Tibial nerve (tissue), 4 donors: ENCODE measurements around the gene EPHX1. TPM values are rescaled to one million over a fixed set of nuclear protein-coding genes. Genes with fewer than 3 reads are reported as not detected.

Experiments
- DNase-seq, 2 donors: peaks; one replicate each; pipeline ENCODE4 v3.0.0-alpha.2; 2019; ENCODE audit warnings: low spot score in 2 of 2
- H3K27ac ChIP-seq, 4 donors: fragments of 200-600 bp; sonication (generic) in 3 of 4; one replicate each; pipeline ENCODE4 v1.5.1; 2017 to 2019; ENCODE audit warnings: mild to moderate bottlenecking in 1 of 4
- H3K27me3 ChIP-seq, 2 donors: fragments of 200-600 bp; sonication (generic) in 1 of 2; one replicate each; pipeline versions ENCODE4 v1.5.1 to v1.6.0; 2017 to 2019
- H3K36me3 ChIP-seq, 3 donors: fragments of 200-600 bp; sonication (generic); one replicate each; pipeline ENCODE4 v1.5.1; 2018 to 2019
- H3K4me1 ChIP-seq, 4 donors: fragments of 200-600 bp; sonication (generic) in 3 of 4; one replicate each; pipeline ENCODE4 v1.5.1; 2017 to 2019
- H3K4me3 ChIP-seq, 4 donors: fragments of 200-600 bp; sonication (generic) in 3 of 4; one replicate each; pipeline ENCODE4 v1.5.1; 2017 to 2019; ENCODE audit warnings: mild to moderate bottlenecking in 1 of 4, moderate library complexity in 1 of 4
- H3K9me3 ChIP-seq, 4 donors: fragments of 200-600 bp; sonication (generic) in 3 of 4; one replicate each; pipeline ENCODE4 v1.5.1; 2017 to 2019
- EP300 ChIP-seq, 2 donors: sonication (generic); formaldehyde crosslinking; IDR thresholded peaks; one replicate each; pipeline ENCODE4 v1.6.1; 2017; ENCODE audit warnings: antibody characterized with exemption in 2 of 2, mild to moderate bottlenecking in 1 of 2
- POLR2A ChIP-seq, 2 donors: fragments of 450-650 bp; IDR thresholded peaks; one replicate each; pipeline ENCODE4 v1.6.1; 2017; ENCODE audit warnings: antibody characterized with exemption in 2 of 2, mild to moderate bottlenecking in 2 of 2, moderate library complexity in 2 of 2
- WGBS, 2 donors: methylation state at CpG; one replicate each; pipeline ENCODE4 v1.1.5; 2018; 5-methylcytosine and 5-hydroxymethylcytosine counted together
- total RNA-seq, 4 donors: library from RNA; depleted of rRNA; stranded (reverse); fragments of >200 nt; gene quantifications; one replicate each; pipeline ENCODE4 v1.1.0, GENCODE V29; 2016
- TF ChIP-seq, protein P1 (sequence below), 5 experiments: fragments of 200-600 bp in 3 of 5; fragments of 450-650 bp in 2 of 5; sonication (generic) in 3 of 5; IDR thresholded peaks; one replicate each; pipeline ENCODE4 v1.5.1; 2016 to 2019; ENCODE audit warnings: antibody characterized with exemption in 5 of 5, mild to moderate bottlenecking in 3 of 5, moderate library complexity in 2 of 5

EPHX1 gene
- total RNA-seq, 4 donors from 2014 or later: 80.1 to 203 (median 133) TPM

- peak within 1 kb of the TSS; percentile 68 to 92 (median 90) for H3K4me3 ChIP-seq
- H3K27ac ChIP-seq: peak within 1 kb of the TSS; percentile 87 to 92 (median 90)
- H3K27me3 ChIP-seq: peaks cover 0 to 3% of the 10 kb centered on the region in 2 donors
- no peaks in the 10 kb centered on the region for H3K9me3 ChIP-seq
- peak; percentile 86 for DNase-seq
- H3K4me1 ChIP-seq: peaks cover 0 to 54% (median 34%) of the 10 kb centered on the region in 4 donors
- WGBS, 2 donors: 0% methylated on average over 41 to 43 of the region's 64 CpGs
- H3K36me3 ChIP-seq: peaks cover 0 to 2% (median 0%) of the 10 kb centered on the region in 3 donors
- TF ChIP-seq POLR2A (IDR thresholded peaks at IDR 0.05): peak; percentile 49 to 70
- TF ChIP-seq, protein P1, sequence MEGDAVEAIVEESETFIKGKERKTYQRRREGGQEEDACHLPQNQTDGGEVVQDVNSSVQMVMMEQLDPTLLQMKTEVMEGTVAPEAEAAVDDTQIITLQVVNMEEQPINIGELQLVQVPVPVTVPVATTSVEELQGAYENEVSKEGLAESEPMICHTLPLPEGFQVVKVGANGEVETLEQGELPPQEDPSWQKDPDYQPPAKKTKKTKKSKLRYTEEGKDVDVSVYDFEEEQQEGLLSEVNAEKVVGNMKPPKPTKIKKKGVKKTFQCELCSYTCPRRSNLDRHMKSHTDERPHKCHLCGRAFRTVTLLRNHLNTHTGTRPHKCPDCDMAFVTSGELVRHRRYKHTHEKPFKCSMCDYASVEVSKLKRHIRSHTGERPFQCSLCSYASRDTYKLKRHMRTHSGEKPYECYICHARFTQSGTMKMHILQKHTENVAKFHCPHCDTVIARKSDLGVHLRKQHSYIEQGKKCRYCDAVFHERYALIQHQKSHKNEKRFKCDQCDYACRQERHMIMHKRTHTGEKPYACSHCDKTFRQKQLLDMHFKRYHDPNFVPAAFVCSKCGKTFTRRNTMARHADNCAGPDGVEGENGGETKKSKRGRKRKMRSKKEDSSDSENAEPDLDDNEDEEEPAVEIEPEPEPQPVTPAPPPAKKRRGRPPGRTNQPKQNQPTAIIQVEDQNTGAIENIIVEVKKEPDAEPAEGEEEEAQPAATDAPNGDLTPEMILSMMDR (IDR thresholded peaks at IDR 0.05): peak; percentile 30 to 81 (median 53)
- TF ChIP-seq EP300 (IDR thresholded peaks at IDR 0.05): peak in 1 of 2 donors; percentile 82
These were observed 72.2 kb downstream of the EPHX1 start, which contains the start of gene TMEM63A for GRCh38 chr1:225881959-225882693. TSS of gene TMEM63A (minus strand) at chr1:225882380. CDS start at chr1:225877580, 4,800 bp downstream.

DNA sequence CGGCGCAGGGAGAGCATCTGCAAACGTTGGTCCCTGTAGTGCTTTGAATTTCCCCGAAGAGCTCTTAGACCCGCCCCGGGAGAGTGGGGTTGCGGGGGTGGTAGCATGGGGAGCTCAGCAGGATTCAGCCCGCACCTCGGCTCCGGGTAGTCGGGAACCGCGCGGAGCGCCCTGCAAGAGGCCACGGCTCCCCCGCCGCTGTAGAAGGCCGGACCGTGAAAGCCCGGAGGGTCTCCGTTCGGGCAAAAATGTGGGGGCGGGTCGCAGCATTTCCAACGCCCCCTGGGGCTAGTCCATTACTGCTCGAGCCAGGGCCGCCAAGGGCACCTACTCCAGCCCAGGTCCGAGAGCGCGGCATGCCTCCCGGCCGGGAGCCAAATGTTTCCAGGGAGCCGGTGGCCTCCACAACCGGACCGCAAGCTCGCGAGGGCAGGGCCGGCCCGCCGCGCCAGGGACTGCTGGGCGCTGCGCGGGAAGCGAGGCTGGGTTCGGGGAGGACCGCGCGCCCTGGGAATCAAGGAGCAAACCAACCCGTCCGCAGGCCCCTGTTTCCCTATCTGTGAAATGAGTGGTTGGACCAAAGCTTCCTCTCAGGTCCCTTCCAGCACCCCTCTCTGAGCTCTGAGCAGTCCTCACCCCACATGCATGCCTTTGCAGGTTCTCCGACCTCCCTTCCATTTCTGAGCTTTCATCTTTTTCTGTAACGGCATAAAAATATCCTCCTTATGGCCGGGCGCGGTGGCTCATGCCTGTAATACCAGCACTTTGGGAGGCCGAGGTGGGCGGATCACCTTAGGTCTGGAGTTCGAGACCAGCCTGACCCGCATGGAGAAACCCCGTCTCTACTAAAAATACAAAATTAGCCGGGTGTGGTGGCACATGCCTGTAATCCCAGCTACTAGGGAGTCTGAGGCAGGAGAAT lies 73.0 kb downstream of the EPHX1 start:
- H3K9me3 ChIP-seq: no peaks in the 10 kb centered on the region
- peak overlapping the region; percentile 87 to 92 (median 90) for H3K27ac ChIP-seq
- peak; percentile 16 to 22 for DNase-seq
- TF ChIP-seq POLR2A (IDR thresholded peaks at IDR 0.05) (no peak), EP300 (IDR thresholded peaks at IDR 0.05) (no peak)
- TF ChIP-seq, protein P1 (IDR thresholded peaks at IDR 0.05): peak in 1 of 5 experiments; percentile 17
- peaks cover 0 to 46% (median 27%) of the 10 kb centered on the region in 4 donors for H3K4me1 ChIP-seq
- peak overlapping the region; percentile 68 to 92 (median 90) for H3K4me3 ChIP-seq
- WGBS, 2 donors: 12 to 28% methylated on average over 11 to 46 of the region's 63 CpGs
- H3K27me3 ChIP-seq: peaks cover 0 to 7% of the 10 kb centered on the region in 2 donors
- H3K36me3 ChIP-seq: no peaks in the 10 kb centered on the region

DNA sequence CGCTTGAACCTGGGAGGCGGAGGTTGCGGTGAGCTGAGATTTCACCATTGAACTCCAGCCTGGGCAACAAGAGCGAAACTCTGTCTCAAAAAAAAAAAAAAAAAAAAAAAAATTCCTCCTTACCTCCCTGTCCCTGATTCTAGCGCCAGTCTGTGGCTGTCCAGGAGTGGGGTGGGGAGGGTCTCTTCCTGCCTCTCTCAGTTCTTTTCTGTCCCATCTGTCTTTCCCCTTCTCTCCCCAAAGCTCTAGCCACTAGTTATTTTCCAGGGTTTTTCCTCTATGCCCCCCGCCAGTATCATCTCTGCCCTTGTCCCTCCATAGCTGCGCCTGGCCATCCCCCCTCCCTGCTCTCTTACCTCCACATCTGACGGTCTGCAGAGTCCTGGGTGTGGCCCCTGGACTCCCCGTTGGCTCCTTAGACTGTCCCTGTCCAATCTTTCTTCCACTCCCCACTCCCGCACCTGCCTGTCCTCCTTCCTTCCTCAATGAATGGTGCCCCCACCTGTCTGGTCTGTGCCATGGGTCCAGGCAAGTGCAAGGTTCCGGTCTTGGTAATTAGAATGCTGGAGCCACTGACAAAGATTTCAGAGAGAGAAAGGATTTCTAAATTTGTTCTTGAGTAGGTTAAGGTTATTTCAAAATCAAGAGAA lies 73.8 kb downstream of the EPHX1 start:
- peaks cover 0 to 10% of the 10 kb centered on the region in 2 donors for H3K27me3 ChIP-seq
- no peak for DNase-seq
- peak overlapping the region in 1 of 4 donors; percentile 92 for H3K27ac ChIP-seq
- no peak for TF ChIP-seq EP300 (IDR thresholded peaks at IDR 0.05)
- TF ChIP-seq, protein P1 (IDR thresholded peaks at IDR 0.05): no peak
- no peak for TF ChIP-seq POLR2A (IDR thresholded peaks at IDR 0.05)
- H3K4me3 ChIP-seq: peak overlapping the region in 3 of 4 donors; percentile 68 to 92 (median 90)
- H3K9me3 ChIP-seq: no peaks in the 10 kb centered on the region
- WGBS, 2 donors: 81 to 94% methylated on average over 11 of the region's 11 CpGs
- H3K36me3 ChIP-seq: no peaks in the 10 kb centered on the region
- peaks cover 0 to 38% (median 20%) of the 10 kb centered on the region in 4 donors for H3K4me1 ChIP-seq

DNA sequence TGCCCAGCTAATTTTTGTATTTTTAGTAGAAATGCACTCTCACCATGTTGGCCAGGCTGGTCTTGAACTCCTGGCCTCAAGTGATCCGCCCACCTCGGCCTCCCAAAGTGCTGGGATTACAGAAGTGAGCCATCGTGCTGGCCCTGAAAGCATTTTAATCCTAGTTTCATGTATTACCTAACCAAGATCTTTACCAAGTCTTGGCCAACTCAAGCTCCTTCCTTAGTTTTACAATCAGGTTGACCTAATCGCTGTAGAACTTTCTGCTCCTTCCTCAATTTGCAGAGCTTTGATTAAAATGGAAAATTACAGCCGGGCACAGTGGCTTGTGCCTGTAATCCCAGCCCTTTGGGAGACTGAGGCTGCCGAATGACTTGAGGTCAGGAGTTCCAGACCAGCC lies 75.4 kb downstream of the EPHX1 start:
- 88 to 89% methylated on average over 6 of the region's 6 CpGs for WGBS, 2 donors
- peaks cover 0 to 11% of the 10 kb centered on the region in 2 donors for H3K27me3 ChIP-seq
- no peak for DNase-seq

More for the DNA sequence above, 75.4 kb downstream of the EPHX1 start:
- Histone ChIP-seq H3K36me3 (no peaks in the 10 kb centered on the region), H3K27ac (no peak overlapping the region), H3K4me3 (no peak overlapping the region), H3K4me1 (peaks cover 0 to 22% (median 6%) of the 10 kb centered on the region in 4 donors), H3K9me3 (no peaks in the 10 kb centered on the region)
- TF ChIP-seq POLR2A (IDR thresholded peaks at IDR 0.05) (no peak), EP300 (IDR thresholded peaks at IDR 0.05) (no peak)
- TF ChIP-seq, protein P1 (IDR thresholded peaks at IDR 0.05): no peak
